ENCODE data around the gene PARD3B.

The PARD3B gene

DNA sequence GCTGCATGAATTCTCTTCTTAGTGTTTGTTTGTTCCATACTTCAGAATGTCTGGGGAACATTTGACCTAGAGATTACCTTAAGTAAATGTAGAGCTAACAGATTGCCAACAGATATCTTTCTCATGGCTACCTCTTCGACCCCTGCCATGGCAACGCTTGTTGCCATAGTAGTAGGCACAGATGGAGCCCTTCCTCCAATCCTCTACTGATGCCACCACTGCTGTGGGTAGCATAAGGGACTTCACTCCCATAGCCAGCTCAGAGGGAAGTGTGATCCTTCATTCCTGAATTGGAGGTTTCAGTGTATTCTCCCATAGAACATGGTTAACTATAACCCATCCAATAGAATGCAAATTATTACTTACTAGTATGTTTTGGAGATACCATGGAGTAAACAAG lies 593.5 kb downstream of the PARD3B start:
- DNase-seq (ENCODE audit: low read depth): no peak

GRCh38 chr2:205139822-205140463 lies 594.7 kb downstream of the PARD3B start:
- DNase-seq (ENCODE audit: low read depth): no peak

DNA sequence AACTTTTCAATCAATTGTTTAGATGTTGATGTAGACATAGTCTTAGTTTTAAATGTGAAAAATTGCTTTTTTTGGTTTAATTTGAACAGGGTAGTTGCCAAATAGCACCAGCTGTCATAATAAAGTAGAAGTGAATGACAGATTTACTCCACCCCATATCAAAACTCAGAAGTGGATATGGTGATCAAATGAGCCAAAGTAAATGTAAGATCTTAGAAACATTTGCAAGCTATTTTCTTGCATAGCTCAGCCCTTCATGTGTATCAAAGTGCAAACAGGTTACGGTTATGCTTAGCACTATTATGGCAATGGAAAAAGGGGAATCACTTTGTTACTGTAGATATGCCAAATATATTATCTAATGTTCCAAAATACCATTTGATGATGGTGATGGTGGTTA lies 596.1 kb downstream of the PARD3B start:
- DNase-seq (ENCODE audit: low read depth): no peak

GRCh38 chr2:205145888-205146287 lies 600.6 kb downstream of the PARD3B start:
- no peak for DNase-seq (ENCODE audit: low read depth)

GRCh38 chr2:205148755-205149154 lies 603.5 kb downstream of the PARD3B start:
- no peak for DNase-seq (ENCODE audit: low read depth)

DNA sequence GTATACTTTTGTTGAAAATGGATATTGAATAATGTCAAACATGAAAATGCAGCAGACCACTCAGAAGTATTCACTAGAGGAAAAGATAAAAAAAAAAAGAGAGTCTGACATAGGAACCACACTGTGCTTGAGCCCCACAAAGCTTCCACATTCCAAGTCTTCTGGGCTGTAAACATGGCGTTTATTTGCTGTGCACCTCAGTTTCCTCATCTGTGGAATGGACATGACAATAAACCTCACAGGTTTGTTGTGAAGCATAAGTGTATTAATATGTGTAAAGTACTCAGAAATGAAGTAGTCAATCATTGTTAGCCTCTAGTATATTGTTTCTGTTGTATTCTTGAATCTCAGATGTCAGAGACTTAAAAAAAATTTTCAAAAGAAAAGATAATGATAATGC lies 611.2 kb downstream of the PARD3B start:
- no peak for DNase-seq (ENCODE audit: low read depth)

- no peak for DNase-seq (ENCODE audit: low read depth)
Measured at GRCh38 chr2:205158404-205158803, 613.1 kb downstream of the PARD3B start.

DNA sequence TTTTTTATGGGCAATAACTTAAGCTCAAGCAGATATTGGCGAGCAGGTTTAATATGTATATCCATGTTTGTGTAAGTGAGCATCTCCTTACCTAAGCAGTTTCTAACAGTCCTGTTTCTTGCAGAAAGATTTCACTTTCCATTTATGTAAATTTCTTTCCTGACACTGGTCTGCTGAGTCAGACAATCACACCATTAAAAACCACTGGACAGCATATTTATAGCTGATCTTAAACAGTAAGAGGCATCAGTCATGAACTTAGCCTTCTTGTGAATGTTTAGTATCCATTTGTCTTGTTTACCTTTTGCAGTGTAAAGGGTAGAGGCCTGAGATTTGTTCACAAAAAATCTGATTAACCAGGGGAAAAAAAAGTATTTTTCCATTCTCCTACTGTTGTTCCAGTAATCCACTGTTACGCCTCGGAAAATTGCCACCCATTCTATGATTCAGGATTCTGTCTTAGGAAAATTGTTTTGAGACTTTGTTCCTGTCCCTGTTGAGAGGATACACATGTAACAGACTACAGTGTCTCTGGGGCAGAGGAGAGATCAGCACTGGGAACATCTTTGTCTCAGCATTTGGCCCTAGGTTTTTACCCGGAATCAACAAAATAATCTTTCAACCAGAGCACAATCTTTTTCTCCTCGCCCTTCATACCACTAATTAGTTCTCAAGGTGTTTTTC lies 616.0 kb downstream of the PARD3B start:
- no peak for DNase-seq (ENCODE audit: low read depth)

DNA sequence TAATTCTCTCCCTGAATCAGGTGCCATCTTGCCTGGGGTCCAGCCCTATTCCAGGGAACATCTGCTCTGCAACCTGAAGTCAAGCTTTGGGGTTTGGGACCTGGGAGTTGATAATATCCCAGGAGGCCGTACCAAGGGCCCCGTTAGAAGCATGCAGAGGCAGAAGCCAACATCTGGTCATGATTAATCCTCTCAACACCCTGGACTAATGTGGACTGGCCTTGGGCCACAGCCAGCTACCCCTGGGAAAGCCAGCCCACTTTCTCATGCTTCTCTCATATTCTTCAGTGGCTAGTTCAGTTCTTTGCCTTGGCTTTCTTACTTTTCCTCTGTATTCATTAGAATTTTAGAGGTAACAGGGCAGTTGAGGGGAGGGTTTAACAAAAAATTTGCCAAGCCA lies 621.5 kb downstream of the PARD3B start:
- no peak for DNase-seq (ENCODE audit: low read depth)

- no peak for DNase-seq (ENCODE audit: low read depth)
Measured at GRCh38 chr2:205169012-205169411, 623.7 kb downstream of the PARD3B start.

GRCh38 chr2:205169464-205169863 lies 624.2 kb downstream of the PARD3B start:
- DNase-seq (ENCODE audit: low read depth): no peak

DNA sequence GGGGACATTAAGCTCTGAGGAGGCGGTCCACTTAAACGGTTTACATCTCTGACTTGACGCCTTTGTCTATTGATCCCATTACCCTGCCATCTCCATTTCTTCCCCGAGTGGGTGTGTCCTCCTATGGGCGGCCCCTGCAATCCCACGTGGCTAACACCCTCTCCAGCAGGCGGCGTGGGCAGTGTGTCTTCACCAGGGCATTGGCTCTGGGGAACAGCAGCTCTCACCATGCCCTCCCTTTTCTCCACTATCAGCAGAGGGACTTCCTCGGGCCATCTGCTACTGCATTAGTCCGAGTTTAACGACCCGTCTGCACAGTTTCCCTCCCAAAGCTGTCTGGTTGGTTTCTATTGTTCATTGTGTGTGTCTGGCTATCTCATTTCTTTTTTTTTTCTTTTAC lies 625.1 kb downstream of the PARD3B start:
- no peak for DNase-seq (ENCODE audit: low read depth)

GRCh38 chr2:205171261-205171940 lies 626.1 kb downstream of the PARD3B start:
- DNase-seq (ENCODE audit: low read depth): no peak

GRCh38 chr2:205175831-205176230 lies 630.6 kb downstream of the PARD3B start:
- no peak for DNase-seq (ENCODE audit: low read depth)

DNA sequence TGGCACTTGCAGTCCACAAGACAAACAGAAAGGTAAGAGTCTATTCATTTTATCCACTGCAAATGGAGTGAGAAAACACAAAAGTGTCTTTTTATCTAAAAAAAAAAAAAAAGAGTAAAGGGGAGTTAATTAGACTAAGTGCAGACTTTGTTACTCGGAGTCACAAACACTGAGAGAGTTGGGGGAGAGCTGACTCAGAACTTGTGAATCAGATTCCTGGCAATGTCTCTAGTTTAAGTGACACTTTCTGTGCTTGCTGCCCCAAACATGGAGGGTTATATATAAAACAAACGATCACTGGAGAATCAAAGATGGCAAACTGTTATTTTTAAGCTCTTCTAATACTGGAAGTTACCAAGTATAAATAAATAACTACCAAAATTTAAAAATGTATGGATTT lies 631.3 kb downstream of the PARD3B start:
- no peak for DNase-seq (ENCODE audit: low read depth)

DNA sequence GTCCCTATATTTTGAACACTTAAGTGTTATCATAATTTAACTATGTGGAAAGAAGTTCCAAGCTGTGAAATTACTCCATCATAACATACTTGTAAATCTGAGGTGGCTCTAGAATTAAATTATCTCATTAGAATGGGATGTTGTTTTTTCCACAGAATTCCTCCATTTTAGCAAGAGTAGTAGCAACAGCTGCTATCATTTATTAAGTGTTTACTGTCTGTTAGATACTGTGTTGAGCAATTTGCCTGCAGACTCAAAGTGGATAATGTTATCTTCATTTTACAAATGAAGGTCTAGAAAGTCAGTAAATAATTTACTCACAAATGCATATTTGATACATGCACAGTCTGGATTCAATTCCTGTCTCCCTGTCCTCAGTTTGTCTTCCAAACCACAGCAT lies 632.3 kb downstream of the PARD3B start:
- no peak for DNase-seq (ENCODE audit: low read depth)

GRCh38 chr2:205180730-205181129 lies 635.5 kb downstream of the PARD3B start:
- DNase-seq (ENCODE audit: low read depth): no peak

GRCh38 chr2:205187731-205188130 lies 642.5 kb downstream of the PARD3B start:
- no peak for DNase-seq (ENCODE audit: low read depth)

DNA sequence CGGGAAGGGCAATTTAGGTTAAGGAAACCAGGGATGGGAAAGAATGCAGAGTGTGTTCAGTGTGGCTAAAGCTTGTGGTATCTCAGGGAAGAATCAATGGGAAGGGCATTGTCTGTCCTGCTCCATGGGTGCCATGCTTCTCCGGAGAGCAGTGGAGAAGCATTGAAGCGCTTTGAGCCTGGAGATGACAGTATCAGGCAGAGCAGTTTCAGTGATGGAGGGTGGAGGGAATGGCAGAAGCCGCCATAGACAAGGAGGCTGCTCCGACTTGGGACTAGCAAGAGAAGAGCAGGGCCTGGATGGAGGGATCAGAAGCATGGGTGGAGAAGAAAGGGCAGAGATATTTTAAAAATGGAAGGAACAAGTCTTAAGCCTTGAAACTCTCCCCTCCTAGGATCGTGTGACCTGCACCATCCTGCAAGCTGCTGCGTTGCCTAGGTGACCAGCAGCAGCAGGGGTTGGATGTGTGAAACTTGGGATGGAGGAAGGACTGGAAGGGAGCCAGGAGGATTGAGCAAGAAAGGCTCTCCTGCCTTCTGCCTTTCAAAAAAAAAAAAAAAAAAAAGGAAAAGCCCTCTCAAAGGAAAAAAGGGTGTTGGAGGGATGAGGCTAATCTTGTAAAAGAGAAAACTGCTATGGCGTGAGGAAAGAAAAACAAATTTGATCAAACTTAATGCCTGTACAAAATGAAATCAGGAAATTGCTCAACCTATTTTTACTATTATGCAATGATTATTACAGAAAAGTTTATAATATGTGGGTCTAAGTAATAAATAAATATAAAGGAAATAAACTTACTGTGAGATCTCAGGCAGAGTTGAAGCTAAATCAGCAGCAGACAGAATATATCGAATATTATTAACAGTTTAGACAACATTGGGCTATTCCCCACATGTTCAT lies 643.2 kb downstream of the PARD3B start:
- no peak for DNase-seq (ENCODE audit: low read depth)

- no peak for DNase-seq (ENCODE audit: low read depth)
Measured at GRCh38 chr2:205189301-205189700, 644.0 kb downstream of the PARD3B start.

DNA sequence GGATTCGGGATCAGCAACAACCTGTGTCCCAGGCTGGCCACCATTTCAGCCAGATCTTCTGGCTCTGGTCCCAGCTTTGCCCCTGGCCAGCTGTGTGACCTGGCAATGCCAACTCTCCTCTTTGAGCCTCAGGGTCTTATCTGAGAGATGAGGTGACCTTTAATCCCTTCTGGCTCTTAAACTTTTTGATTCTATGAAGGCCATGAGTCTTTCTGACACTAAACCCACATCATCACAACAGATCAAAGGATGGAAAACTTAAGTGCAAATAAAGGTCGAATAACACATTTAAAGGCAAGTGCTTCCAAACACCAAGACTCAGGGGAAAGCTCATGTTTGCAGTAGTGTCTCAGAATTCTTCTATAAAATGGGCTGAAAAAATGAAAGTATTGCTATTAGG lies 645.3 kb downstream of the PARD3B start:
- DNase-seq (ENCODE audit: low read depth): no peak

GRCh38 chr2:205193125-205193835 lies 648.0 kb downstream of the PARD3B start:
- DNase-seq (ENCODE audit: low read depth): no peak

Data from stimulated activated CD8-positive, alpha-beta memory T cell treated with anti-CD3 and anti-CD28 coated beads, Interleukin-12 subunit alpha, Interleukin-12 subunit beta, amount 100 ng/mL, for 1 hour (primary cell).